Right kidney (tissue), 9 donors: ENCODE data around the gene ALG12.
A peak's percentile ranks its signal among the peaks of the same experiment; 100 is the strongest.

Experiments used
- DNase-seq: peaks from one replicate; pipeline ENCODE4 v3.0.0-alpha.2; 2016
- long read RNA-seq, 8 donors: transcript quantifications; one replicate each; lab custom pipeline, GENCODE V29; 2026

Gene ALG12
- long read RNA-seq, donor 1, full-length matches to known transcripts = 9 of 9 reads
- long read RNA-seq, donor 1, partial matches to known transcripts = 0 of 9 reads
- long read RNA-seq, donor 1, other reads (novel, unspliced or antisense) = 0 of 9 reads
- long read RNA-seq, donor 2, full-length matches to known transcripts = 6 of 6 reads
- long read RNA-seq, donor 2, partial matches to known transcripts = 0 of 6 reads
- long read RNA-seq, donor 2, other reads (novel, unspliced or antisense) = 0 of 6 reads
- long read RNA-seq, donor 3, full-length matches to known transcripts = 6 of 6 reads
- long read RNA-seq, donor 3, partial matches to known transcripts = 0 of 6 reads
- long read RNA-seq, donor 3, other reads (novel, unspliced or antisense) = 0 of 6 reads
- long read RNA-seq, donor 4, full-length matches to known transcripts = 3 of 3 reads
- long read RNA-seq, donor 4, partial matches to known transcripts = 0 of 3 reads
- long read RNA-seq, donor 4, other reads (novel, unspliced or antisense) = 0 of 3 reads
- long read RNA-seq, donor 5, full-length matches to known transcripts = 10 of 10 reads
- long read RNA-seq, donor 5, partial matches to known transcripts = 0 of 10 reads
- long read RNA-seq, donor 5, other reads (novel, unspliced or antisense) = 0 of 10 reads
- long read RNA-seq, donor 6, full-length matches to known transcripts = 6 of 6 reads
- long read RNA-seq, donor 6, partial matches to known transcripts = 0 of 6 reads
- long read RNA-seq, donor 6, other reads (novel, unspliced or antisense) = 0 of 6 reads
- long read RNA-seq, donor 7, full-length matches to known transcripts = 10 of 10 reads
- long read RNA-seq, donor 7, partial matches to known transcripts = 0 of 10 reads
- long read RNA-seq, donor 7, other reads (novel, unspliced or antisense) = 0 of 10 reads
- long read RNA-seq, donor 8, full-length matches to known transcripts = 11 of 11 reads
- long read RNA-seq, donor 8, partial matches to known transcripts = 0 of 11 reads
- long read RNA-seq, donor 8, other reads (novel, unspliced or antisense) = 0 of 11 reads

DNA sequence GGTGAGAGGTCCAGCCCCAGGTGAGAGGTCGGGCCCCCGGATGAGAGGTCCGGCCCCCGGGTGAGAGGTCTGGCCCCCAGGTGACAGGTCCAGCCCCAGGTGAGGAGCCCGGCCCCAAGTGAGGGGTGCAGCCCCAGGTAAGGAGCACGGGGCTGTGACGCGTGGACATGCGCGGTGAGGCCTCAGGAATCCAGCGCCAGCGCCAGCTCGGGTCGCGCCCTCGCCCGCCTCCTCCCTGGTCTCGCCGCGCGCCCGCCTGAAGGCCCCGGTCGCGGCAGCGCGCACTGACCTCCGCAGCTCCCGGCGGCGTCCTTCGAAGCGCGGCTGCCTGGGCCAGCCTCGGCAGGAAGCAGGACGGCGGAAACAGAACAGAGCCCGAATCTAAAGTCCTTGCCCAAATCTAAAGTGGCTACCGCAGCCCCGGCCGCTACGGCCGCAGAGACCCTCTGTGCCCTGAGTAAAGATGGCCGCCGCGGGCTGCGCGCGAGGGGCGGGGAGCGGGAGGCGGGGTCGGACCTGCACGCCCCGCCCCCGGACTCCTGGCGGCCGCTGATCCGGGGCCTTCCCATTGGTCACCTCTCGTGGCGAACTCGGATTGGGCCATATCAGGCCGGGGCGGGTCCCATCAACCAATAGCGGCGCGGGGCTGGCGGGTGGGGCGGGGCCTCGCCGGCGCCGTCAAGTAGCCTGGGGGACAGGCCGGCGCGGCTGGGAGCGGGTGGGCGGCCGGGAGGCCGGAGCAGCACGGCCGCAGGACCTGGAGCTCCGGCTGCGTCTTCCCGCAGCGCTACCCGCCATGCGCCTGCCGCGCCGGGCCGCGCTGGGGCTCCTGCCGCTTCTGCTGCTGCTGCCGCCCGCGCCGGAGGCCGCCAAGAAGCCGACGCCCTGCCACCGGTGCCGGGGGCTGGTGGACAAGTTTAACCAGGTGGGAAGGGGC, at the start of gene ALG12, which contains the start of gene CRELD2:
Gene ALG12, minus strand, starts transcription at position 465 of the 937 bp plus-strand sequence. CDS start 4,673 bp downstream, outside the sequence.
Gene CRELD2, plus strand, starts transcription at position 661 of the 937 bp plus-strand sequence. Its CDS starts 136 bp downstream, at position 797.
- DNase-seq = peak; percentile 99

DNA sequence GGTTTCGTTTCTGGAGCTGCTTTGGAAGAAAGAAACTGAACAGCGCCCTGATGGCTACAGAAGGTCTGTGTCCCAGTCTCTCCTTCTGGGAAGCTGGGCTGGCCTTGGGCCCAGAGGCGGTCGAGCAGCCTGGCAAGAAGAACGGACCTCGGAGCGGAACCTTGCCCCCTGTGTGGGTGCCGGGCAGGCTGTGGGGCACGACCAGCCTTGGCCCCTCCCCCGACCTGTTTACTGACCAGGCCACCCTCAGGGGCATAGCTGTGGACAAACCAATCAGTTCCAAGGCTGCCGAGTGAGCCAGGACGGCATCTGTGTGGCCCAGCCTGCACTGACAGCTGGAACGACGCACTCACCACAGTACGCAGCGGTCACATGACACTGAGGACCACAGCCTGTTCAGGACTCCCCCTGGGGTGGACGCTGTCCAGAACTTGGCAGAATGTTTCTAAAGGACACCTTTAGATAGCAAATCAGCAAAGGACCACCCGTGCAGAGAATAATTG, 49.5 kb upstream of the ALG12 start:
- no peak for DNase-seq

DNA sequence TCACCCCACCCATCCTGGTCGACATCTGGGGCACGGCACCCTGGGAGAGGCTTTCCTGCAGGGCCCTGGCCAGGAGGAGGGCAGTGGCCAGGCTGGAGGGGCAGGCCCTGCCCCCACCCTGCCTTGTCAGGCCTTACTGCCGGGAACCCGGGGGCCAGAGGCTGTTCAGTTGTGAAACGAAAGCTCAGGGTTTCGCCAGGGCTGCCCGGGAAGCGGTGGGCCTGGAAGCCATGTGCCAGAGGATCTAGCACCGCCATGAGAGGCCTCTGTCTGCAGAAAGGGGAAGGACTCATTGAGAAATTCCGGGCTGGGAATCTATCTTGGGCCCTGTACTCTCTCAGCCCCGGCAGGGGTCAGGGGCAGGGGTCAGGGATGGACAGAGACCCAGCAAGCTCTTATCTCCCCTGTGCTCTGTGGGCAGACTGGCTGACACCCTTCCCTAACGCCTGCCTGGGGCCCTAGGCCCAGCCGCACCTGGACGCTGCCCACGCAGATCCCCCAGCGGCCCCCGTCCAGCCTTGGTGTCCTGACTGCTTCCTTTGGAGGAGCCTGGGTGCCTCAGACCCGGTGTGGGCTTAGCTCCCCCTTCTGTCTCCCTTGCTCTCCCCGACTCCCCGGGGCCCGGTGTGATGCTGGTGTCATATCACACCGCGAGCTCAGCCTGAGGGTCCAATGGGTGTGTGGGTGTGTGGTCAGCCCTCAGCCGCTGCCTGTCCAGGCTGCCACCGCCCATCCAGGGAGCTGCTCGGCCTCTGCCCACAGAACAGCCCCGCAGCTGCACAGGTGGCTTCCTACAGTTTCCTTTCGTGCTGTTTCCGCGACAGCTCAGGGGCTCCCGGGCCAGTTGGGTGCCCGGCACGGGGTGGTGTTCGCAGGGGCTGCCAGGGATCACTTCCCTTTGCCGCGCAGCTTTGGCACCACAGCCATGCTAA, 48.8 kb upstream of the ALG12 start:
- DNase-seq = peak; percentile 49

DNA sequence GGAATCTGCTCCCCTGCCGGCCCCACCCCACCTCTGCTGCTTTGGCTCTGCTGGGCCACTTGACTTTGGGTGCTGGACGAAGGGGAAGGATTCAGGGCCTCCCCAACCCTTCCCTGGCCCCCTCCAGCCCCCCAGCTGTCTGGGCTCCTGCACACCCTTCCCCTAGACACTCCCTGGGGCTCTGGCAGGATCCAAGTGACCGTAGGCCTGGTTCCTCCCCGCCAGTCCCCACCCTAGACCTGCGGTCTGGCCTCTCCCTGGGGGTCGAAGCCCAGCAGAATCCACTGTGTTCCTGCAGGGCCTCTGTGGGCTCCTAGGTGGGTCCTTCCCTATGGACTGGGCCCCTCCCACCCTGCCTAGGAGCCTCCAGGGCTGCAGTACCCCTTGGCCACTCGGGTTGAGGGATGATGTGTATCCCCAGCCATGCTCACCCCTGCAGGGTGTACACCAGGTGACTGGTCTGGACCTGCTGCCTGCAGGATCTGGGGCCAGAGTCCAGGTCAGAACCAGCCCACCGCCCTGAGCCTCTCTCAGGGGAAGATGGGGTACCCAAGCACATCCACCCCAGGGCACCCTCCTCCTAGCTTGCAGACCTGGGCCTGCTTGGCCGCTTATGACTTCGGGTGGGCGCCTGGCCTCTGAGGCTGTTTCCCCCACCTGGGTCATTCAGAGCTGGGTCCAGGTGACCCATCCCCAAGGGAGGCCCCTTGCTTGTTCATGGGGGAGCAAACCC, 48.0 kb upstream of the ALG12 start:
- DNase-seq = no peak

DNA sequence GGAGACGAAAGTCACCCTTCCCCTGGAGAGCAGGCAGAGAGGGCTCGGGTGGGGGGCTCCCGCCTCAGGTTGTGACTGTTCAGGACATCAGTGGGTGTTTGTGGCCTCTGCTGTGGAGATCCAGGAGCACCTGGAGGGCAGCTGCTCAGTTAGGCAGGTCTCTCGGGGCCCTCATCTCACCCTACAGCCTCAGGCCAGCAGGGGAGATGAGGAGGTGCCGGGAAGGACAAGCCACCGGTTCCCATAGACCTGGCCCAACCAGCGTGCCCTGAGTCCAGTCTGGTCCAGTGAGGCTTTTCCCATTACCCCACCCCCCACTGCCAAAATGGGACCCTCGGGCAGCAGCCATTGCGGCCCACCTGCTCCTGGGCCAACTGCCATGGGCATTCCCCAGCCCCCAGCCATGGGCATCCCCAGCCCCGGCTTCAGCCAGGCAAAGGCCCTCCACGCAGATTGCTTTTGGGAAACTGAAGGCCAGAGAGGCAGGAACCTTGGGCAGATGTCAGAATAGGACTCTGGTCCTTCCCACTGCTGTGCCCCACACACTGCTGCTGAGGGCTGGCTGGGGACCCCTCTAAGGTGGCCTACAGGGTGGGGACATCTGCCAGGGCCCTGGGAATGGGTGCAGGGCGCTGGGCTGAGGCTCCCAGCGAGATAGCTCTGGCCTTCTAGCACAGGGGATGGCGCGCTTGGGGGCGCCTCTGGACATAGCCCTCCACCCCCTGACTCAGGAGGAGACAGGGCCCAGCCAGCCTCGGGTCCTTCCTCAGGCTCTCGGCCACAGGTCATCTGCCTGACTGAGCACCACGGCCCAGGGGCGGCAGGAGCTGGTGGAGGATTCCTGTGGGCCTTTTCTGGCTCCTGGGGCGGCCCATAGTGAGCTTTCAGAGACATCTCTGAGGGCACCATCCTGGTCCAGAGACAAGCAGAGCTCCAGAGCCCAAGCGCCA, 47.1 kb upstream of the ALG12 start:
- peak; percentile 1 for DNase-seq

DNA sequence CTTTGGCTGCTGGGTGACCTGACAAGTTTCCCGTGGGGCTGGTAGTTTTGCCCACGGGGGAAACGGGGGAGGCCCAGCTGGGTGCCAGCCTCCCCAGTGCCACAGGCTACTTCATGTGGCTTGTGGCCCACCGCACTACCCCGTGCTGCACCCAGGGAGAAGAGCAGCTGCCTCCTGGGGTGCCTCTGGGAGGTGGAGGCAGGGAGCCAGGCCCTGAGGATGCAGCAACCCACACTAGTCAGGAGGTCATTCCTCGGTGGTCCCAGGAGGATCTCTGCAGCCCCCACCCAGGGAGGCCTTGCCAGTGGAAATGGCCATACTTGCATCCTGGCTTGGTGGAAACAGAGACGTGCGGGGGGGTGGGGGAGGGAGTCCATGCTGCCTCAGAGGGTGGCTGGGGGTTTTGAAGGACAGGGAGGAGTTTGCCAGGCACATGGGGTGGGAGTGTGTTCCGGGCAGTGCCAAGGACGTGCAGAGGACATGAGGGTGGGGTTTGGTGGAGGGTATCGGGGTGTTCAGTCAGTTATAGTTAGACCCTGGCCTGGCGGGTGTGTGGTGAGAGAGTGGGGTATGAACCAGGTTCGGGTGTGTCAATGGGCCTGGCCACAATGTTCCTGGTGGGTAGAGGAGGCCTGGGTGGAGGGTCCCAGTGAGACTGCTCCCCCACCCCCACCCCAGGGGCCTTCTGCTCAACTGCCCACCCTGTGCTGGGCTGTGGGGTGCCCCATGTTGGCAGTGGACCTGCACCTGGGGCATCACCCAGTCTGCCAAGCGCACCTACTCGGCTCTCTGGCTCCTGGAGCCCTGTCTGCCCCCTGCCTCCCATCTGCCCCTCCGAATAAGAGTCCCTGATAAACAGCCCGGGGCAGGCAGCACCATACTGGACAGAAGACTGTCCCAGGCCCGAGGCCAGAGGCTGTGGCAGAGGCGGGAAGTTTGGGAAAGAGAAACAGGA, 46.2 kb upstream of the ALG12 start:
- DNase-seq = peak; percentile 7

DNA sequence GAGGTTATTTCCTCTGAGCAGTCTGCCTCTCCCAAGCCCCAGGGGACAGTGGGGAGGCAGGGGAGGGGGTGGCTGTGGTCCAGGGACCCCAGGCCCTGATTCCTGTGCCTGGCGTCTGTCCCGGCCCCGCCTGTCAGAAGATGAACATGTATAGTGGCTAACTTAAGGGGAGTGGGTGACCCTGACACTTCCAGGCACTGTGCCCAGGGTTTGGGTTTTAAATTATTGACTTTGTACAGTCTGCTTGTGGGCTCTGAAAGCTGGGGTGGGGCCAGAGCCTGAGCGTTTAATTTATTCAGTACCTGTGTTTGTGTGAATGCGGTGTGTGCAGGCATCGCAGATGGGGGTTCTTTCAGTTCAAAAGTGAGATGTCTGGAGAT, 45.4 kb upstream of the ALG12 start:
- no peak for DNase-seq

DNA sequence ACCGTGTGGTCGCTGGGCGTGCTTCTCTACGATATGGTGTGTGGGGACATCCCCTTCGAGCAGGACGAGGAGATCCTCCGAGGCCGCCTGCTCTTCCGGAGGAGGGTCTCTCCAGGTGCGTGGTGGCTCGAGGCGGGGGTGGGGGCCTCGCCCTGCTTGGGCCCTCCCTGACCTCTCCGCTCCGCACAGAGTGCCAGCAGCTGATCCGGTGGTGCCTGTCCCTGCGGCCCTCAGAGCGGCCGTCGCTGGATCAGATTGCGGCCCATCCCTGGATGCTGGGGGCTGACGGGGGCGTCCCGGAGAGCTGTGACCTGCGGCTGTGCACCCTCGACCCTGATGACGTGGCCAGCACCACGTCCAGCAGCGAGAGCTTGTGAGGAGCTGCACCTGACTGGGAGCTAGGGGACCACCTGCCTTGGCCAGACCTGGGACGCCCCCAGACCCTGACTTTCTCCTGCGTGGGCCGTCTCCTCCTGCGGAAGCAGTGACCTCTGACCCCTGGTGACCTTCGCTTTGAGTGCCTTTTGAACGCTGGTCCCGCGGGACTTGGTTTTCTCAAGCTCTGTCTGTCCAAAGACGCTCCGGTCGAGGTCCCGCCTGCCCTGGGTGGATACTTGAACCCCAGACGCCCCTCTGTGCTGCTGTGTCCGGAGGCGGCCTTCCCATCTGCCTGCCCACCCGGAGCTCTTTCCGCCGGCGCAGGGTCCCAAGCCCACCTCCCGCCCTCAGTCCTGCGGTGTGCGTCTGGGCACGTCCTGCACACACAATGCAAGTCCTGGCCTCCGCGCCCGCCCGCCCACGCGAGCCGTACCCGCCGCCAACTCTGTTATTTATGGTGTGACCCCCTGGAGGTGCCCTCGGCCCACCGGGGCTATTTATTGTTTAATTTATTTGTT, 44.8 kb upstream of the ALG12 start:
- peak; percentile 37 for DNase-seq

DNA sequence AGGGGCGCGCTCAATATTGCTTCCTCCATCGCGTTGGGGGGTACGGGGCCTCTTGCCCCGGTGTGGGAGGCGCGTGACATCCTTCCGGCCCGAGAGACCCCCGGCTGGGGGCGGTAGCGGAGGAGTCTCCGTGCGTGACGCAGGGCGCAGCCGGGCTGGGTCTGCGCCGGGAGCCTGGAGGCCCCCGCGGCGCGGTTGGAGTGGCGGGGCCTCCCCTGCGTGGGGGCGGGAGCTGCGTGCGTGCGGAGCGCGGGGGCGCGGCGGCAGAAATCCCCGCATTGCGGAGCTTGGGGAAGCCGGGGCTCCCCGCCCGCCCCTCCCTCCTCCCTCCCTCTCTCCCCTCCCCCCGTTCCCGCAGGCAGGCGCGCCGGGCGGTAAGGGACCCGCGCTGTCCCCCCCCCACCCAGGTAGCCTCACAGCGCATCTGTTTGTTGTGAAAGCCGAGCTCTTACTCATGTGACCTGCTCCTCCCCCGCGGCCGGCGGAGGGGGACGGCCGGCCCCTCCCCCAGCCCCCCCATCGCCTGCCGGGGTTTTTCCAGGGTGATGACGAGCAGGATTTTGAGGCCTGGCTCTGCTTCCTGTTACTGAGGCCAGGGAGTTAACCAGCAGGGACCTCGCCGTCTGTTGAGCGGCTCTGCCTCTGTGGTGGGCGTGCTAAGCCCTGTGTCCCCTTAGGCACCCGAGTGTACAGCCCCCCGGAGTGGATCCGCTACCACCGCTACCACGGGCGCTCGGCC, 43.9 kb upstream of the ALG12 start:
- DNase-seq = peak; percentile 68

DNA sequence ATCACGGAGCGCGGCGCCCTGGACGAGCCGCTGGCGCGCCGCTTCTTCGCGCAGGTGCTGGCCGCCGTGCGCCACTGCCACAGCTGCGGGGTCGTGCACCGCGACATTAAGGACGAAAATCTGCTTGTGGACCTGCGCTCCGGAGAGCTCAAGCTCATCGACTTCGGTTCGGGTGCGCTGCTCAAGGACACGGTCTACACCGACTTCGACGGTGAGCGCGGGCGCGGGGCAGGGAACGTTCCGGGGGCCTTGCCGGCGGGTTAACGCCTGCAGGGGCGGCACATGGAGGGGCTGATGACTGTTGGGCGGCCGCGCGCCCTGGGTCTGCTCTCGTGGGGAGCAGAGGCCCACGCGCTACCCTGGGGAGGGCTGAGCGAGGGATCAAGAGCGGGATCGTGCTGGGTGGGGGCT, 43.4 kb upstream of the ALG12 start:
- DNase-seq = peak; percentile 74

DNA sequence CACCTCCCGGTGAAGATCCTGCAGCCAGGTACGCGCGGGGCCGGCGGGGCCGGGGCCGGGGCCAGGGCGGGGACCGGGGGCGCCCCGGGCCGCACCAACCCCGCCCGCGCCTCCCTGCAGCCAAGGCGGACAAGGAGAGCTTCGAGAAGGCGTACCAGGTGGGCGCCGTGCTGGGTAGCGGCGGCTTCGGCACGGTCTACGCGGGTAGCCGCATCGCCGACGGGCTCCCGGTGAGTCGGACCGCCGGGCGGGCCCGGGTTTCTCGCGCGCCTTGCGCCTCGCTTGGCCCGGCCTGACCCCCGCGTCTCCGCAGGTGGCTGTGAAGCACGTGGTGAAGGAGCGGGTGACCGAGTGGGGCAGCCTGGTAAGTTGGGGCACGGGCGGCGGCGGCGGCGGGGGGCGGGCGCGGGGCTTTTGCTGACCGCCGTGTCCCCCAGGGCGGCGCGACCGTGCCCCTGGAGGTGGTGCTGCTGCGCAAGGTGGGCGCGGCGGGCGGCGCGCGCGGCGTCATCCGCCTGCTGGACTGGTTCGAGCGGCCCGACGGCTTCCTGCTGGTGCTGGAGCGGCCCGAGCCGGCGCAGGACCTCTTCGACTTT, 42.9 kb upstream of the ALG12 start:
- DNase-seq = peak; percentile 62

DNA sequence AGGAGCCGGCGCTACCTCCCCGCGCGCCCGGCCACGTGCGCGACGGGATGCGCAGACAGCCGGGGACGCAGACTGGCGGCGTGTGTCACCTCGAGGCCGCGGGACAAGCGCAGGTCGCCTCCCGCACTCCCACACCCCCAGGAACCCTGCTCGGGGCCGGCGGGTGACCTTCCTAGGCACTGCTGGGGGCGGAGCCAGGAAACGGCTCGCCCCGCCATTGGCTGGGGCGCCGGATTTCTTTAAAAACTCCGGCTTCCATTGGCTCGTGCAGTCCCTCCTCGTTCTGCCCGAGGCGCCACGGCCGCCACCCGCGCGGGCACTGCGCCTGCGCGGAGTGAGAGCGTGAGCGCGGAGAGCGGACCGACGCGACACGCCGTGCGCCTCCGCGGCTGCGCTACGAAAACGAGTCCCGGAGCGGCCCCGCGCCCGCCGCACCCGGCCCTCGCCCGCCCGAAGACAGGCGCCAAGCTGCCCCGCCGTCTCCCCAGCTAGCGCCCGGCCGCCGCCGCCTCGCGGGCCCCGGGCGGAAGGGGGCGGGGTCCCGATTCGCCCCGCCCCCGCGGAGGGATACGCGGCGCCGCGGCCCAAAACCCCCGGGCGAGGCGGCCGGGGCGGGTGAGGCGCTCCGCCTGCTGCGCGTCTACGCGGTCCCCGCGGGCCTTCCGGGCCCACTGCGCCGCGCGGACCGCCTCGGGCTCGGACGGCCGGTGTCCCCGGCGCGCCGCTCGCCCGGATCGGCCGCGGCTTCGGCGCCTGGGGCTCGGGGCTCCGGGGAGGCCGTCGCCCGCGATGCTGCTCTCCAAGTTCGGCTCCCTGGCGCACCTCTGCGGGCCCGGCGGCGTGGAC, 42.1 kb upstream of the ALG12 start, which contains the start of gene PIM3:
Gene PIM3, plus strand, starts transcription at position 614 of the 846 bp plus-strand sequence. Its CDS starts 176 bp downstream, at position 790.
- peak; percentile 96 for DNase-seq

DNA sequence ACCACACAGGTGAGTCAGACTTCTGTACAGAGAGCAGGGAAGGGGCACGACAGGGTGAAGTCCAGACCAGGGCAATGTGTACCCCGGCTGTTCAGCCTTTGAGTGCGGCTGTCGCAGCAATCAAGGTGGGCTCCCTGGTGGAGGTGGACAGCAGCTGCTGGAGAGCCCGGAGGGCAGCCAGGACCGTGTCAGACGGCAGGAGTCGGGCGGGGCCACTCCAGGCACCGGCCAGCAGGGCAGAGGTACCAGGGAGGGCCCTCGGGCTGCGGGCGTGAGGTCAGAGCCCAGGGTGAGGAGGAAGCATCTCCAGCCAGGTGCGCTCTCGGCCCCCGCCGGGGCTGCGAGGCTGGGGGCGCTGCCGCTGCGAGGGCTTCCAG, 41.5 kb upstream of the ALG12 start:
- no peak for DNase-seq
